ENCODE measurements around the gene DCAF4.

The DCAF4 gene

DNA sequence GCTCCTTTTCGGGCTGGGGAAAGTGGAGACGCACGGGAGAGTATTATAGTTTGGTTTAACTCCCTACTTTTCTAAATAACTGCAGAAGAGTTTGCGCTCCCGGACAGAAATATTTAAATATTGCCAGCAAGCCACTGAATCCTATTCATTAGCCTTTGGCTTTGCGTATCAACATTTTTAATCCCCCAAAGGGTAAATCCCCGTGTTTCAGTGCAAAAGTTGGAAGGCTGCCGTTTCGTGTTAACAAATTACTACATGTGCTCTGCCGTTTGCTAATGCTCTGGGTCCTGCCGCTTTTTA is 32.0 kb upstream of the DCAF4 start:
- TF ChIP-seq, protein P1, sequence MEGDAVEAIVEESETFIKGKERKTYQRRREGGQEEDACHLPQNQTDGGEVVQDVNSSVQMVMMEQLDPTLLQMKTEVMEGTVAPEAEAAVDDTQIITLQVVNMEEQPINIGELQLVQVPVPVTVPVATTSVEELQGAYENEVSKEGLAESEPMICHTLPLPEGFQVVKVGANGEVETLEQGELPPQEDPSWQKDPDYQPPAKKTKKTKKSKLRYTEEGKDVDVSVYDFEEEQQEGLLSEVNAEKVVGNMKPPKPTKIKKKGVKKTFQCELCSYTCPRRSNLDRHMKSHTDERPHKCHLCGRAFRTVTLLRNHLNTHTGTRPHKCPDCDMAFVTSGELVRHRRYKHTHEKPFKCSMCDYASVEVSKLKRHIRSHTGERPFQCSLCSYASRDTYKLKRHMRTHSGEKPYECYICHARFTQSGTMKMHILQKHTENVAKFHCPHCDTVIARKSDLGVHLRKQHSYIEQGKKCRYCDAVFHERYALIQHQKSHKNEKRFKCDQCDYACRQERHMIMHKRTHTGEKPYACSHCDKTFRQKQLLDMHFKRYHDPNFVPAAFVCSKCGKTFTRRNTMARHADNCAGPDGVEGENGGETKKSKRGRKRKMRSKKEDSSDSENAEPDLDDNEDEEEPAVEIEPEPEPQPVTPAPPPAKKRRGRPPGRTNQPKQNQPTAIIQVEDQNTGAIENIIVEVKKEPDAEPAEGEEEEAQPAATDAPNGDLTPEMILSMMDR (IDR thresholded peaks at IDR 0.05; ENCODE audit: low read depth, low read length): no peak
- DNase-seq (ENCODE audit: extremely low read depth, low read depth): no peak

DNA sequence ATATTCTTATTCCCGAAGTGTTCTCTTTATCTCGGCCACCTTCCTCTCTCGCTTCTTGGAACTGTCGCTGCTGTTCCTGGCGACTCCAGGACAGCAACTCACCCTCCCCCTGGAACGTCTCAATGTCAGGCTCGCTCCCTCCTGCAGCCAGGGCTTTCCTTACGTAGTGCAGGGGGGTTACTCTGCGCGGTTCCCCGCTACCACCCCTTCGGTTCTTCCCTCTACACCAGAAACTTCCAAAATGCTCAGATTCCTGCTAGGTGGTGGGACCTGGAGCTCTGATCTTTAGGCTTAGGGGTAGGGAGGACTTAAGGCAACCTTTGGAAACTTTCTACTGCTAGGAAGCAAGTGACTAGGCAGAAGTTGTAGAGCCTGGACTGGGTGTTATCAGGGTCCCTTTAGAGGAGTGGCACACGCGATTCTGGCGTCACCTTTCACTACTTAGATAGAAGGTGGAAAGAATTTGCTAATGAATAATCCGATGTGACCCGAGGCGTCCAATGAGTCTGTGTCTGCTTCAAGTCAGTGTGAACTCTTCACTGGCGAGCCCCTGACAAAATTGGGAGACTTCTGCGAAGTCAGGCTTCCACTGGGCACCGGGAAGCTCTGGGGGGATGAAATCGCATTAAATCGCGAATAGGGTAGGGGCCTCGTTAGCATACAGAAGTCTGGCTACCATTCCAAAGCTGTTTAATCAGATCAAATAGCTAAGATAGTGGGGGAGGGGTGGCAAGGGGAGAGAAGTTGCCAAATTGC is 31.5 kb upstream of the DCAF4 start:
- TF ChIP-seq, protein P1 (IDR thresholded peaks at IDR 0.05; ENCODE audit: low read depth, low read length): no peak
- no peak for DNase-seq (ENCODE audit: extremely low read depth, low read depth)

DNA sequence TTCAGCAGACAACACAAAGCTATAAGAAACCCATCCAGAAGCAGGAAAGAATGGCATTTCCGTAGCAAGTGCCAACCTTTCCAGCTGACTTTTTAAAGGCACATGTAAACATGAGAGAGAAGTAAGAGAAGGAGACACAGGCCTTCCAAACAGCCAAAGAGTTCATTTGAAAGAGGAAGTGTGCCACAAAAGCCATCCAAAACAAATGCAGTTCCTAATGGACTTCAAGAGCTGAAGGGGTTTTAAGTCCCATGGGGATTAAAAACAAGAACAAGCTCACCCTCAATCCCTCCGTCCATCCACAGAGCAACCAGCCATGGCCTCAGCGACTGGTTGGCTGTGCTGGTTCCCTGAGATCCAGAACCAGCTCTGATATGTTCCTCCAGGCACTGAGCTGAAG is 27.8 kb upstream of the DCAF4 start:
- TF ChIP-seq, protein P1 (IDR thresholded peaks at IDR 0.05; ENCODE audit: low read depth, low read length): no peak
- no peak for DNase-seq (ENCODE audit: extremely low read depth, low read depth)

DNA sequence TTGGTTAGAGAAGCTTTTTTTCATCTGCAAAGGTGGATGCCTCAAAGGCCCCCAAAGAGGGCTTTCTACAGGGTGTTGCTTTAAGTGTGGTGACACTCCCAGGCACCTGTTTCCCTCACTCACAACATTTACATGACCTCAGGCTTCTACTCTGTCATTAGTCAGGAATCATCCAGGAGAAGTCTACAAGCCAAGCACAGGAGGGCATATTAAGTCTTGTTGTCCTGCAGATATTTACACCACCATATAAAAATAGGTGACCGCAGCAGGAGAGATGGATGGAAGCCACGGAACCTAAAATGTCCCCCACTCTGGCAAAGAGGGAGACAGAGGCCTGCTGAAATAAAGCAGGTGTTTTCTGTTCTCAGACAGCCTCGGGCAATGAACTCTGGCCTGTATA is 24.9 kb upstream of the DCAF4 start:
- DNase-seq (ENCODE audit: extremely low read depth, low read depth): no peak
- TF ChIP-seq, protein P1 (IDR thresholded peaks at IDR 0.05; ENCODE audit: low read depth, low read length): no peak

DNA sequence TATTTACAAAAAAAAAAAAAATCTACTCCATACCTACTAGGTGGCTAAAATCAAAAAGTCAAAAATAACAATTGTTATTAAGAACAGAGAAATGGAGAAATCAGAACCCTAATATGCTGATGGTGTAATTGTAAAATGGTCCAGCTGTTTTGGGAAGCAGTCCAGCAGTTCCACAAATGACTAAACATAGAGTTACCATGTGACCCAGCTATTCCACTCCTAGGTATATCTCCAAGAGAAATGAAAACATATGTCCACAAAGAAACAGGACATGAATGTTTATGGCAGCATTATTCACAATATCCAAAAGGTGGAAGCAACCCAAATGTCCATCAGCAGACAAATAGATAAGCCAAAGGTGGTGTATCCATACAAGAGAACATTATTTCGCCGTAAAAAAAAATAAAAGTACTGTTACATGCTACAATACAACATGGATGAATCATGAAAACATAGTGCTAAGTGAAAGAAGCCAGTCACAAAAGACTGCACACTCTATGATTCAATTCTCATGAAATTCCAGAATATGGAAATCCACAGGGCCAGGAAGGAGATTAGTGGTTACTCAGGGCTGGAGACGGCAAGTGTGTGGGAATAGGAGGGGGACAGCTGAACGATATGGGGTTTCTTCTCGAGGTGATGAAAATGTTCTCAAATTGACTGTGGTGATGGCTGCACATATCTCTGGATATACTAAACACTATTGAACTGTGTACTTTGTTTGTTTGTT is 23.3 kb upstream of the DCAF4 start:
- TF ChIP-seq, protein P1 (IDR thresholded peaks at IDR 0.05; ENCODE audit: low read depth, low read length): no peak
- no peak for DNase-seq (ENCODE audit: extremely low read depth, low read depth)

DNA sequence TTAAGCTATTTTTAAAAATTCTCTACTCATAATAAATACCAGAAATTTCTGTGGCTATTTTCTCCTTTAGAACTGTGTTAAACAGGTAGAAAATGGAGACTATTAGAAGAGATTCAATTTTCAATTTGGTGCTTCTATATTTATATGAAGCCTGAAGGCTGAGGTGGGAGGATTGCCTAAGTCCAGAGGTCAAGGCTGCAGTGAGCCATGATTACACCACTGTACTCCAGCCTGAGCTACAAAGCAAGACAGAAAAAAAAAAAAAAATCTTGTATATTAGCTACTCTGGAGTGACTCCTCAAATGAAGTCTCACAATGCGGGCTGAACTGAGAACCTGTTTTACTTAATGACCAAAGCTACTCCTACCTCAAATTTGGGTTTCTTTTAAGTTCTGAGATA is 22.5 kb upstream of the DCAF4 start:
- TF ChIP-seq, protein P1 (IDR thresholded peaks at IDR 0.05; ENCODE audit: low read depth, low read length): no peak
- DNase-seq (ENCODE audit: extremely low read depth, low read depth): no peak

DNA sequence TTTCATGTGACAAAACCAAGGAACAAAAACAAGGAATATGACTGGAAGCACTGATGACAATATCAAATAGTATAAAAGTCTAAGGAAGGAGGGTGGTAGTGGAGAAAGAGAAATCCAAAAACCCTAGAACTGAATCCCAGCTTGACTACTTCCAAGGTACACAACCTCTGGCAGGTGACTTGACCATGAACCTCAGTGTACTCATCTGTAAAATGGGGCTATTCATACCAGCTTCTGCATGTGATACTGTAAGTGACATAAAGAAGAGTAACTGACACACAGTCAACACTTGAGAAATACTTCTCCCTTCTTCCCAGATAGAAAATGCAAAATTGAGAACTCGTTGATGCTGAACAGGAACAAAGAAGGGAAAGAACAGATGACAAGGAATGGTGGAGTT is 22.0 kb upstream of the DCAF4 start:
- TF ChIP-seq, protein P1 (IDR thresholded peaks at IDR 0.05; ENCODE audit: low read depth, low read length): no peak
- DNase-seq (ENCODE audit: extremely low read depth, low read depth): no peak
